GM12878 (cell line): Measurements from ENCODE around the gene CALHM1. TPM values are rescaled to one million over a fixed set of nuclear protein-coding genes. Genes with fewer than 3 reads are reported as not detected.

Experiments used
- HCFC1 ChIP-seq: fragments of 150-350 bp; IDR thresholded peaks from 2 replicates; pipeline ENCODE4 v1.6.1; 2014; ENCODE audit warnings: low read length
- JUNB ChIP-seq: IDR thresholded peaks from 2 replicates; pipeline ENCODE4 v1.6.1; 2016; ENCODE audit warnings: antibody characterized with exemption, mild to moderate bottlenecking
- MYC ChIP-seq: IDR thresholded peaks from 2 replicates; pipeline ENCODE4 v1.6.1; 2011; ENCODE audit warnings: mild to moderate bottlenecking, low read length, moderate library complexity, inconsistent platforms; ENCODE audit not compliant: insufficient read depth, insufficient replicate concordance, insufficient read length, severe bottlenecking
- POLR2A ChIP-seq: IDR thresholded peaks from 2 replicates; pipeline ENCODE4 v1.6.1; 2011; ENCODE audit warnings: low read depth, mild to moderate bottlenecking, low read length
- POLR2AphosphoS2 ChIP-seq: IDR thresholded peaks from 2 replicates; pipeline ENCODE4 v1.6.1; 2011; ENCODE audit warnings: low read depth, mild to moderate bottlenecking, low read length, improper control_type of control experiment, moderate library complexity
- POLR2AphosphoS5 ChIP-seq: IDR thresholded peaks from 2 replicates; pipeline ENCODE4 v1.6.1; 2011; ENCODE audit warnings: mild to moderate bottlenecking, low read length, inconsistent platforms
- RAD21 ChIP-seq: IDR thresholded peaks from 2 replicates; pipeline ENCODE4 v1.6.1; 2011; ENCODE audit warnings: mild to moderate bottlenecking, low read depth, low read length, moderate library complexity; ENCODE audit not compliant: insufficient read depth
- TCF12 ChIP-seq: IDR thresholded peaks from 2 replicates; pipeline ENCODE4 v1.6.1; 2011; ENCODE audit warnings: low read depth, mild to moderate bottlenecking, low read length
- ZNF24 ChIP-seq: fragments of 450-650 bp; IDR thresholded peaks from 2 replicates; pipeline ENCODE4 v1.6.1; 2017; ENCODE audit warnings: antibody characterized with exemption, mild to moderate bottlenecking
- polyA plus RNA-seq, 11 experiments: library from polyadenylated mRNA; depleted of rRNA in 4 of 11; unstranded in 6 of 11; stranded (reverse) in 5 of 11; fragments of >200 nt; fragmentation: Nextera tagmentation in 4 of 11; fragmentation: Illumina TruSeq in 1 of 11; extraction: Ambion mirVana in 4 of 11; extraction: Trizol in 1 of 11; gene quantifications; 1 replicate in 1 of 11; 2 replicates in 10 of 11; pipeline versions ENCODE4 v1.2.1 to v1.2.3, GENCODE V29; 2011 to 2016; ENCODE audit warnings: inconsistent platforms in 2 of 11, missing spikeins in 2 of 11, low read depth in 1 of 11
- total RNA-seq, 4 experiments: library from RNA; depleted of rRNA in 3 of 4; stranded (reverse); fragments of >200 nt in 3 of 4; fragmentation: Illumina TruSeq in 1 of 4; extraction: Trizol in 1 of 4; gene quantifications; 2 replicates each; pipeline versions ENCODE4 v1.2.1 to v1.2.3, GENCODE V29; 2013 to 2021
- TF ChIP-seq, protein P1 (sequence below), 3 experiments: IDR thresholded peaks in 2 of 3; conservative IDR thresholded peaks in 1 of 3; 2 replicates each; pipeline ENCODE4 v1.5.1; 2011; ENCODE audit warnings: low read depth in 3 of 3, low read length in 3 of 3, mild to moderate bottlenecking in 3 of 3, control low read depth in 2 of 3, moderate library complexity in 2 of 3, inconsistent platforms in 1 of 3, mixed read lengths in 1 of 3; ENCODE audit not compliant: control insufficient read depth in 2 of 3, insufficient read depth in 1 of 3; ENCODE audit errors: extremely low read depth in 1 of 3
- TF ChIP-seq, protein P2 (sequence below): IDR thresholded peaks from 2 replicates; pipeline ENCODE4 v1.6.1; 2012; ENCODE audit warnings: low read depth, low read length, improper control_type of control experiment
- TF ChIP-seq, protein P3 (sequence below): fragments of 450-650 bp; IDR thresholded peaks from 2 replicates; pipeline ENCODE4 v1.6.1; 2016; ENCODE audit warnings: mild to moderate bottlenecking

CALHM1 gene
- total and polyA plus RNA-seq, 10 of the 15 experiments (the other 5 are each of a cell fraction or from before 2014, with no cell fraction given): 0.05 to 1.7 (median 0.17) TPM

DNA sequence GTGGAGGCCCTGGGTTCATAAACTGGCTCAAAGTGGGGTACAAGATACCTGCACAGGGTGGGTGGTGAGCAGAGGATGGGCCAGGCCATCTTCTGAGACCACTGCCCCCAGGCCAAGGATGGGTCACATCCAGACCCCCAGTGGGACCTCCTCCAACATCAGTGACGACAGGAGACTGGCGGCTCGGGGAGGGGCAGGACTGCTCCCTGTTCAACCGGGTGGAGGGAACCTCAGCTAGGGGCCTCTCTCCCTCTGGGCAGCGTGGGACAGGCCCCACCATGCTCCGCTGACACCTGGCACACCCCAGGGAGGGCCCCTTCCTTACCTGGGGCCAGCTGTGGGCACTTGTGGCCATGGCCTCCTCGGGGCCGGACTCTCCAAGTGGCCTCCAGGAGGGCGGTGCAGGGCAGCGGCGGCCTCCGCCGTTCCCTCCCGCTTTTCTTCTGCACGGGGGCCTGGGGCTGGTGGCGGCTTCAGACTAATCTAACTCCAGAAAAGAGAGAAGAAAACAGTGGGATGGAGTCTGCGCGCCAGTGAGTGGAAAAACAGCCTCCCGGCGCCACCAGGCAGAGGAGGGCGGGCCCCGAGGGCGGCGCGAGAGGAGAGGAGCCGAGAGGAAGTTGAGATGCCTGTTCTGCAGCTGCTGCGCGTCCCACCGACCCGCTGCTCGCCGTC, 6.7 kb downstream of the CALHM1 start, which contains the start of gene CALHM2 (continued):
- TF ChIP-seq, protein P1, sequence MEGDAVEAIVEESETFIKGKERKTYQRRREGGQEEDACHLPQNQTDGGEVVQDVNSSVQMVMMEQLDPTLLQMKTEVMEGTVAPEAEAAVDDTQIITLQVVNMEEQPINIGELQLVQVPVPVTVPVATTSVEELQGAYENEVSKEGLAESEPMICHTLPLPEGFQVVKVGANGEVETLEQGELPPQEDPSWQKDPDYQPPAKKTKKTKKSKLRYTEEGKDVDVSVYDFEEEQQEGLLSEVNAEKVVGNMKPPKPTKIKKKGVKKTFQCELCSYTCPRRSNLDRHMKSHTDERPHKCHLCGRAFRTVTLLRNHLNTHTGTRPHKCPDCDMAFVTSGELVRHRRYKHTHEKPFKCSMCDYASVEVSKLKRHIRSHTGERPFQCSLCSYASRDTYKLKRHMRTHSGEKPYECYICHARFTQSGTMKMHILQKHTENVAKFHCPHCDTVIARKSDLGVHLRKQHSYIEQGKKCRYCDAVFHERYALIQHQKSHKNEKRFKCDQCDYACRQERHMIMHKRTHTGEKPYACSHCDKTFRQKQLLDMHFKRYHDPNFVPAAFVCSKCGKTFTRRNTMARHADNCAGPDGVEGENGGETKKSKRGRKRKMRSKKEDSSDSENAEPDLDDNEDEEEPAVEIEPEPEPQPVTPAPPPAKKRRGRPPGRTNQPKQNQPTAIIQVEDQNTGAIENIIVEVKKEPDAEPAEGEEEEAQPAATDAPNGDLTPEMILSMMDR (IDR thresholded peaks at IDR 0.05 in 2 of 3, conservative IDR thresholded peaks at IDR 0.05 in 1 of 3; ENCODE audit: control insufficient read depth in 2 of 3, extremely low read depth in 1 of 3, insufficient read depth in 1 of 3, low read depth in 3 of 3, low read length in 3 of 3): 0 out of 6 replicates have a peak, but pooled peaks of 1 of the 3 experiments have one; percentile 11
- TF ChIP-seq HCFC1: no peak
- TF ChIP-seq POLR2AphosphoS2: peak; percentile 44; the same call in 1 of the 2 replicates
- 0 out of 2 replicates have a peak, but pooled peaks have one; percentile 2 for TF ChIP-seq RAD21
- TF ChIP-seq POLR2A: peak; percentile 72
- TF ChIP-seq MYC: peak; percentile 47
- TF ChIP-seq, protein P2, sequence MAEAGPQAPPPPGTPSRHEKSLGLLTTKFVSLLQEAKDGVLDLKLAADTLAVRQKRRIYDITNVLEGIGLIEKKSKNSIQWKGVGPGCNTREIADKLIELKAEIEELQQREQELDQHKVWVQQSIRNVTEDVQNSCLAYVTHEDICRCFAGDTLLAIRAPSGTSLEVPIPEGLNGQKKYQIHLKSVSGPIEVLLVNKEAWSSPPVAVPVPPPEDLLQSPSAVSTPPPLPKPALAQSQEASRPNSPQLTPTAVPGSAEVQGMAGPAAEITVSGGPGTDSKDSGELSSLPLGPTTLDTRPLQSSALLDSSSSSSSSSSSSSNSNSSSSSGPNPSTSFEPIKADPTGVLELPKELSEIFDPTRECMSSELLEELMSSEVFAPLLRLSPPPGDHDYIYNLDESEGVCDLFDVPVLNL: no peak
- TF ChIP-seq, protein P3, sequence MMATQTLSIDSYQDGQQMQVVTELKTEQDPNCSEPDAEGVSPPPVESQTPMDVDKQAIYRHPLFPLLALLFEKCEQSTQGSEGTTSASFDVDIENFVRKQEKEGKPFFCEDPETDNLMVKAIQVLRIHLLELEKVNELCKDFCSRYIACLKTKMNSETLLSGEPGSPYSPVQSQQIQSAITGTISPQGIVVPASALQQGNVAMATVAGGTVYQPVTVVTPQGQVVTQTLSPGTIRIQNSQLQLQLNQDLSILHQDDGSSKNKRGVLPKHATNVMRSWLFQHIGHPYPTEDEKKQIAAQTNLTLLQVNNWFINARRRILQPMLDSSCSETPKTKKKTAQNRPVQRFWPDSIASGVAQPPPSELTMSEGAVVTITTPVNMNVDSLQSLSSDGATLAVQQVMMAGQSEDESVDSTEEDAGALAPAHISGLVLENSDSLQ: peak; percentile 40; the same call in 1 of the 2 replicates
- TF ChIP-seq POLR2AphosphoS5: peak; percentile 16; the same call in 1 of the 2 replicates
- no peak for TF ChIP-seq JUNB
- TF ChIP-seq TCF12: 0 out of 2 replicates have a peak, but pooled peaks have one; percentile 21
- TF ChIP-seq ZNF24: no peak
